ENCODE results near the gene UNC80.

DNA sequence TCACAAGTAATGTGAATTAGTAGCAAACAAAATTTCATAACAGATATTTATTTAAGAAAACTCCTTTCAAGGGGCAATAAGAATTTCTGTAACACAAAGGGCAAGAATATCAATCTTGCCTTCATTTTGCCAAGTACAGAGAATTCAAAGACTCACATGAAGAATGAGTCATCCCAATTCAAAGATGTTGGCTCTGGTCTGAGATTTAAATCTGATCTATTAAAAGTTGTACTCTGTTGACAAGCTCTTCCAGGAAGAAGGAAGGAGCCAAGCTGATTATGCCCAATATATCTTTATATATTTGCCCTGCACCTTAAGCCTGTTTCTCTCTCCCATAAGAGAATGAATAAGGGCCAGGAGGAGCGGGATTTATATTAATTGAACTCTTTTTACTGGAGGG lies 174.9 kb downstream of the UNC80 start:
- TF ChIP-seq CTCF (IDR thresholded peaks at IDR 0.05; ENCODE audit: borderline replicate concordance, extremely low read depth, low read length, poor library complexity, severe bottlenecking) (no peak), EZH2 (IDR thresholded peaks at IDR 0.05; ENCODE audit: borderline replicate concordance, low read depth, low read length, severe bottlenecking) (no peak)
